MCF 10A (cell line): ENCODE data around the gene C9orf152. TPM values are rescaled to one million over a fixed set of nuclear protein-coding genes. Genes with fewer than 3 reads are reported as not detected.

Experiments
- BruUV-seq: library from RNA; stranded (reverse); fragments of 400-500 nt; replicated peaks from 2 replicates; lab custom pipeline; 2021; lab: Mats Ljungman, UMichigan
- CTCF ChIA-PET: fragments of 300-600 bp; sonication (Branson Sonifier 250); formaldehyde crosslinking; extraction: SDS; loops from one replicate; lab custom pipeline; 2021; ENCODE audit warnings: antibody characterized with exemption, inconsistent platforms; lab: Yijun Ruan, JAX
- POLR2A ChIA-PET: fragments of 300-600, 350-650 bp; sonication (Branson Sonifier 250); formaldehyde crosslinking; extraction: SDS; loops from one replicate; lab custom pipeline; 2020; ENCODE audit warnings: antibody characterized with exemption, inconsistent platforms; lab: Yijun Ruan, JAX
- DNase-seq: peaks from one replicate; pipeline ENCODE4 v3.0.0-alpha.2; 2018; ENCODE audit not compliant: unreplicated experiment
- H3K27ac Mint-ChIP-seq: one replicate; pipeline ENCODE4 v1.8.0; 2022; ENCODE audit warnings: mild to moderate bottlenecking, low read depth, mixed read lengths; ENCODE audit not compliant: unreplicated experiment
- H3K27me3 Mint-ChIP-seq: one replicate; pipeline ENCODE4 v1.8.0; 2022; ENCODE audit warnings: mixed read lengths; ENCODE audit not compliant: insufficient read depth, unreplicated experiment
- H3K36me3 Mint-ChIP-seq: one replicate; pipeline ENCODE4 v1.8.0; 2022; ENCODE audit warnings: mild to moderate bottlenecking, moderate library complexity, mixed read lengths; ENCODE audit not compliant: insufficient read depth, unreplicated experiment
- H3K4me1 Mint-ChIP-seq: one replicate; pipeline ENCODE4 v1.8.0; 2022; ENCODE audit warnings: mixed read lengths; ENCODE audit not compliant: insufficient read depth, unreplicated experiment
- H3K4me3 Mint-ChIP-seq: one replicate; pipeline ENCODE4 v1.8.0; 2022; ENCODE audit warnings: mild to moderate bottlenecking, moderate library complexity, mixed read lengths; ENCODE audit not compliant: unreplicated experiment
- H3K9me3 Mint-ChIP-seq: one replicate; pipeline ENCODE4 v1.8.0; 2022; ENCODE audit warnings: mixed read lengths; ENCODE audit not compliant: unreplicated experiment
- intact Hi-C: fragments of 100-400 bp; cut with micrococcal nuclease; formaldehyde crosslinking; loops from 2 replicates; pipeline ENCODE4 v1.14.1; 2022
- total RNA-seq: library from RNA; stranded (reverse); gene quantifications from 2 replicates; pipeline ENCODE4 v1.2.3, GENCODE V29; 2022
- TF ChIP-seq, protein P1 (sequence below): fragments of 200-600 bp; IDR thresholded peaks from one replicate; pipeline ENCODE4 v1.8.0; 2022; ENCODE audit warnings: antibody characterized with exemption, mild to moderate bottlenecking; ENCODE audit not compliant: unreplicated experiment

Gene C9orf152
- total RNA-seq, 1 experiment from 2014 or later = not detected

DNA sequence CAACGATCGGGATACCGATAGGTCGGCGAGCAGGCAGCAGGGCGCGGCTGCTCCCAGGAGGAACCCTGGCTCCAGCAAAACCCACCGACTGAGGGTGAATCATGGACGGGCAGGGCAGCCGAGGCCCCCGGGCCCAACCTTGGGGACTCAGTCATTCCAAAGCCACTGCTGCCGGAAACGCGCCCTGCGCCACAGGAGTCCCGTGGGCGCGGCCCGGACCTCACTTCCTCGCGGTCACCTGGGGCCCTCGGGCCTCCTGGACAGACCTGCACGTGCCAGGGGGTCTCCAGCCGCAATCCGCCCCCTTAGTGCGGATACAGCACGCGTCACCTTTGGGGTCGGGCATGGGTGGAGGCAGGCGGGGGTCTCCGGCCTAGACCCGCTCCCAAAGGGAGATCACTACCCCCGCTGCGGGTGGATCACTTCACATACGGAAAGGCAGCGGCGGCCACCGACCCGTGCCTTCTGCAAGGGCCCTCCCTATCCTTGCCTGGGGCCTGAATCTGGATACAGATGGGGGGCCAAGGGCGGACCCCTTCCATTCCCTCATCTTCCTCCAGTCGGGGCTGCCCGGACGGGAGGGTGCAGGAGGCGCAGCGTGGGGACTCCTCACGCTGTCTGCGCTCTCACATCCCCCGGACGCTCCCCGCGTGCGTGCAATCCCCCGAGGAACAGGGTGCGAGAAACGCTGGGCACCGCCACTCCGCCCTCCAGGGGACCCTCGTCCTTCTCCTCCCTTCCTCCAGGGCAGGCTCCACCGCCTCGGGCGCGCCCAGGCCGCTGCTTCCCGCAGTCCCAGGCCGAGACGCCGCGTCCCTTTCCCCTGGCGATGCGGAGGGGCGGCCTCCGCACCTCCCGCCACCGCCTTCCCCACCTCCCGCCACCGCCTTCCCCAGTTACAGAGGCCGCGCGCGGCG is 47.8 kb upstream of the C9orf152 start:
- POLR2A ChIA-PET = interaction anchor here (0.7 to 5.1 kb wide), 39 partner anchors 13 to 1103 kb away, joined by 3 to 155 read pairs (median 4); partner anchors contain the start of gene SVEP1

DNA sequence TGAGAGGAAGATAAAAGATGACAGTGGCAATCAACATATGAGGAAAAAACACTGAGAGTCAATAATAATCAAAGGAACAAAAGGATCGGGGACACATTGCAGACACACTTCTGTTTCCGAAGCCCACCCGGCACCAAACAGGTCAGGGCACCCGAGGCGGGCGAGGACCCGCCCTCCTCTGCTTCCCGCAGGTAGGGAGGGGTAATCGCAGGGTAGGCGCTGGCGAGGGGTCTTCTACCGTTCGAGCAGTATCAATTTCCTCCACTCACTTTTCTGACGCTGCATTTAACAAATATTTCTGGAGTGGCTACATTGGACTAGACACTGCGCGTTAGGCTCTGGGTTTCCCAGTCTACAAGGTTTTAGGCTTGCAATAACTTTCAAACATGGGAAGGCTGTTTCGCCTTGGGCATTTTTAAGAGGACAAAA is 47.1 kb upstream of the C9orf152 start:
- H3K36me3 Mint-ChIP-seq = peaks cover 29% of the 10 kb centered on the region
- H3K4me1 Mint-ChIP-seq = peaks cover 41% of the 10 kb centered on the region
- ChIA-PET POLR2A (no interaction called here), CTCF (no interaction called here)
- H3K27me3 Mint-ChIP-seq = no peaks in the 10 kb centered on the region
- intact Hi-C loops = loop anchor here (5.0 to 10.0 kb wide), 2 partner anchors 172 to 330 kb away; no protein-coding TSS in a partner anchor
- peak overlapping the region; percentile 92 for H3K27ac Mint-ChIP-seq
- TF ChIP-seq, protein P1, sequence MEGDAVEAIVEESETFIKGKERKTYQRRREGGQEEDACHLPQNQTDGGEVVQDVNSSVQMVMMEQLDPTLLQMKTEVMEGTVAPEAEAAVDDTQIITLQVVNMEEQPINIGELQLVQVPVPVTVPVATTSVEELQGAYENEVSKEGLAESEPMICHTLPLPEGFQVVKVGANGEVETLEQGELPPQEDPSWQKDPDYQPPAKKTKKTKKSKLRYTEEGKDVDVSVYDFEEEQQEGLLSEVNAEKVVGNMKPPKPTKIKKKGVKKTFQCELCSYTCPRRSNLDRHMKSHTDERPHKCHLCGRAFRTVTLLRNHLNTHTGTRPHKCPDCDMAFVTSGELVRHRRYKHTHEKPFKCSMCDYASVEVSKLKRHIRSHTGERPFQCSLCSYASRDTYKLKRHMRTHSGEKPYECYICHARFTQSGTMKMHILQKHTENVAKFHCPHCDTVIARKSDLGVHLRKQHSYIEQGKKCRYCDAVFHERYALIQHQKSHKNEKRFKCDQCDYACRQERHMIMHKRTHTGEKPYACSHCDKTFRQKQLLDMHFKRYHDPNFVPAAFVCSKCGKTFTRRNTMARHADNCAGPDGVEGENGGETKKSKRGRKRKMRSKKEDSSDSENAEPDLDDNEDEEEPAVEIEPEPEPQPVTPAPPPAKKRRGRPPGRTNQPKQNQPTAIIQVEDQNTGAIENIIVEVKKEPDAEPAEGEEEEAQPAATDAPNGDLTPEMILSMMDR = no peak
- peak overlapping the region; percentile 91 for H3K4me3 Mint-ChIP-seq
- no peaks in the 10 kb centered on the region for H3K9me3 Mint-ChIP-seq
- no TSS peak for BruUV-seq
- DNase-seq = no peak

More for the DNA sequence above, 47.8 kb upstream of the C9orf152 start:
- TF ChIP-seq, protein P1 = no peak
- intact Hi-C loops = loop anchor here (2.0 to 10.0 kb wide), 4 partner anchors 75 to 329 kb away; no protein-coding TSS in a partner anchor
- CTCF ChIA-PET = interaction anchor here (0.6 to 1.5 kb wide), 4 partner anchors 28 to 1099 kb away, joined by 3 to 4 read pairs (median 4); no protein-coding TSS in a partner anchor
- Mint-ChIP-seq H3K27me3 (no peaks in the 10 kb centered on the region), H3K36me3 (peaks cover 22% of the 10 kb centered on the region), H3K9me3 (no peaks in the 10 kb centered on the region), H3K27ac (peak overlapping the region; percentile 92), H3K4me1 (peaks cover 40% of the 10 kb centered on the region), H3K4me3 (peak overlapping the region; percentile 91)
- DNase-seq = peak; percentile 64
- no TSS peak for BruUV-seq

DNA sequence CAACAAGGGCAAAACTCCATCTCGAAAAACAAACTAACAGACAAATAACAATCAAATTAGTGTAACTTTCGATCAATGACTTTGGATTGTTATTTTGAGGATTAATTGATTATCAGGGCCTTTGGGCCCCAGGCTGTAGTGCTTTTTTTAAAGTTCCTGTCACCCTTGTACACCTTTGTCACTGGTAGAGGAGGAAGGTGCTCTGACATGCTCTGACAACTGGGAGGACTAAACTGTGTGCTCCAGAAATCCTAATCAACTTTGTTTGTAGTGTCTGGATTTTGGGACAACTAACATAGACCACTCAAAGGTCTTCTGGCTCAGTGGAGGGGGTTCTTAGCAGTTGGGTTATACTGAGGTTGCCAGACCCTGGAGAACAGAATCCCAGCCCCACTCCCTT is 46.5 kb upstream of the C9orf152 start:
- BruUV-seq = TSS peak; percentile 22
- ChIA-PET CTCF (no interaction called here), POLR2A (interaction anchor here (1.5 to 1.6 kb wide), 2 partner anchors 23 to 29 kb away, joined by 6 to 8 read pairs; no protein-coding TSS in a partner anchor)
- intact Hi-C loops = loop anchor here (10.0 kb wide), 1 partner anchor 330 kb away; no protein-coding TSS in a partner anchor
- H3K36me3 Mint-ChIP-seq = peaks cover 34% of the 10 kb centered on the region
- H3K9me3 Mint-ChIP-seq = no peaks in the 10 kb centered on the region
- no peaks in the 10 kb centered on the region for H3K27me3 Mint-ChIP-seq
- H3K4me1 Mint-ChIP-seq = peaks cover 44% of the 10 kb centered on the region
- DNase-seq = no peak
- TF ChIP-seq, protein P1 = no peak
- H3K4me3 Mint-ChIP-seq = peak overlapping the region; percentile 91
- peak overlapping the region; percentile 92 for H3K27ac Mint-ChIP-seq
